NCI-H146 (cell line): ENCODE measurements around the gene SYTL1.
A peak's percentile ranks its signal among the peaks of the same experiment; 100 is the strongest.
"Not testable (repeated sequence)": the region's sequence is repeated elsewhere in the genome, so short reads cannot be mapped to it uniquely, and the experiment has no call there.

ENCODE experiments used
- DNase-seq: peaks from one replicate; lab custom pipeline; 2025; lab: John Stamatoyannopoulos, UW

SYTL1 gene

GRCh38 chr1:27384797-27385196, 43.0 kb downstream of the SYTL1 start:
- DNase-seq = not testable (repeated sequence)

DNA sequence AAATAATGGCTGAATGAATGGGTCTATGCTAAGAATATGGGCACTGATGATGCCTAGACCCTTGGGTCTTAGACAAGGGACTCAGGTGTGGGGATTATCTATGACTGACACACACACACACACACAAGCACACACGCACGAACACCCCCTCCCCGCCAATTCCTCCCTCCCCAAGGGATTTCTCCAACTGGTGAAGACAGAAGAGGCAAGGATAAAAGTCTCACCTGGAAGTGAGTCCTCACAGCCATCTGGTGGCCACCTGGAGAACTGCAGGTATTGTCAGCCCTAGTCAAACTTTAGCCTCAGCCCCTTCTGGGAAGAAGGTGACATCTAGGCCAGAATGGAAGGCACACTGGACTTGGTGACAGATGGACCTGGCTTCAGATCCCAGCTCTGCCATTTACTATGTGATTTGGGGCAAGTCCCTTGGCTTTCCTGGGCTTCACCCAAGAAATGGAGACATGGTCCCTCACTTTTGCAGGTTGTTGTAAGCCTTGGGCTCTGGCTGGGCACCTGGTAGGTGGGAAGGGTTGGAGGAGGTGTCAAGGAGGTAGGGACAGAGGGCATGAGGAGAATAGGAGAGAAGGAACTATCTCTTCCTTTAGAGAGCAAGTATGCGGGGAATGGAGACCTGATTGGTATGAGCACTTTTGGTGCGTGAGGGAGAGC, 46.6 kb downstream of the SYTL1 start:
- peak; percentile 49 for DNase-seq

- DNase-seq = peak; percentile 44
Measured at GRCh38 chr1:27391511-27392095, 49.8 kb downstream of the SYTL1 start.

- peak; percentile 84 for DNase-seq
Measured at GRCh38 chr1:27392096-27392777, 50.4 kb downstream of the SYTL1 start, which contains the start of gene GPR3. Gene GPR3 (plus strand): TSS chr1:27392622. CDS start chr1:27393799, 1,177 bp downstream.

- peak; percentile 37 for DNase-seq
Measured at GRCh38 chr1:27392778-27393635, 51.2 kb downstream of the SYTL1 start.

DNA sequence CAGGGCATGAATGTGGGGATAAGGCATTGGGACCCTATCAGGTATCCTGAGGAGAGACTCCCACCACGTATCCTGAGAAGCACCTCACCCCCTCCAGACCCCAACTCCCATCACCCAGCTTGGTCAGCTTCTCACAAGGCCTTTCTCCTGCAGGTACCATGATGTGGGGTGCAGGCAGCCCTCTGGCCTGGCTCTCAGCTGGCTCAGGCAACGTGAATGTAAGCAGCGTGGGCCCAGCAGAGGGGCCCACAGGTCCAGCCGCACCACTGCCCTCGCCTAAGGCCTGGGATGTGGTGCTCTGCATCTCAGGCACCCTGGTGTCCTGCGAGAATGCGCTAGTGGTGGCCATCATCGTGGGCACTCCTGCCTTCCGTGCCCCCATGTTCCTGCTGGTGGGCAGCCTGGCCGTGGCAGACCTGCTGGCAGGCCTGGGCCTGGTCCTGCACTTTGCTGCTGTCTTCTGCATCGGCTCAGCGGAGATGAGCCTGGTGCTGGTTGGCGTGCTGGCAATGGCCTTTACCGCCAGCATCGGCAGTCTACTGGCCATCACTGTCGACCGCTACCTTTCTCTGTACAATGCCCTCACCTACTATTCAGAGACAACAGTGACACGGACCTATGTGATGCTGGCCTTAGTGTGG, 51.9 kb downstream of the SYTL1 start:
- DNase-seq = no peak

GRCh38 chr1:27394282-27394658, 52.4 kb downstream of the SYTL1 start:
- no peak for DNase-seq

- DNase-seq = no peak
Measured at GRCh38 chr1:27394925-27395324, 53.1 kb downstream of the SYTL1 start.

GRCh38 chr1:27395441-27396195, 53.8 kb downstream of the SYTL1 start:
- DNase-seq = peak; percentile 53

- DNase-seq = no peak
Measured at GRCh38 chr1:27397110-27397509, 55.3 kb downstream of the SYTL1 start.

- DNase-seq = no peak
Measured at GRCh38 chr1:27397749-27398148, 55.9 kb downstream of the SYTL1 start.

- no peak for DNase-seq
Measured at GRCh38 chr1:27398405-27399149, 56.8 kb downstream of the SYTL1 start.

DNA sequence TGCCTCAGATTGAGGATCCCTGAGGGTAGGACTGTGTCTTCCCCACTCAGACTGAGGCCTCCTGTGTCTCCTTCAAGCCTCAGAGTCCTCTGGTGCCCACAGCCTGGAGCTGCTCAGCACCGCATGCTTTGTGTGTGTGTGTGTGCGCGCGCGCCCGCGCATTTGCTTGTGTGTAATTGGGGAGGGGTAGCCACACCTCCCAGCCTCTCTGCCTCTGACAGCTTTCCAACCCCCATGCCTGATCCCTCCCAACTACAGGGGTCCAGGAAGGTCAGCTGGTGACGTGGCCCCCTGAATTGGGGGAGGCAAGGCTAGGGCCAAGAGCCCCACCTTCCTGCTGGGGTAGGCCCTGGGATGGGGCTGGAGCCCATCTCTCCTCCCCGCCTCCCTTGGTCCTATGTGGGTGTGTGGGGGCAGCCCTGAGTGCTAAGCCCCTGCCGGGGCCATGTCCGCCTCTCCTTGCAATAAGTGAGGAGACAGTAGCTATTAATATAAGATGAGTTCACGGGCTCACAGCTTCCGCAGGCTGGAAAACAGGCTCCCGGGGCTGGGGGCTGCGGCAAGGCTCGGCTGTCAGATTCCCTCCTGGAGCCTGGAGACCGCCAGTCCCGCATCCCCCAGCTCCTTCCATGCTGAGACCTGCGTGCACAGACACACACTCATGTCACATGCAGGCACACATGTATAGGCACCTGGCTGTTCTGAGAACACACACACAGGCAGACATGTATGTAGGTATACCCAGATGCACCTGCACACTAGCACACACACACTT, 57.6 kb downstream of the SYTL1 start:
- DNase-seq = peak; percentile 6

- DNase-seq = no peak
Measured at GRCh38 chr1:27400082-27400962, 58.5 kb downstream of the SYTL1 start.

DNA sequence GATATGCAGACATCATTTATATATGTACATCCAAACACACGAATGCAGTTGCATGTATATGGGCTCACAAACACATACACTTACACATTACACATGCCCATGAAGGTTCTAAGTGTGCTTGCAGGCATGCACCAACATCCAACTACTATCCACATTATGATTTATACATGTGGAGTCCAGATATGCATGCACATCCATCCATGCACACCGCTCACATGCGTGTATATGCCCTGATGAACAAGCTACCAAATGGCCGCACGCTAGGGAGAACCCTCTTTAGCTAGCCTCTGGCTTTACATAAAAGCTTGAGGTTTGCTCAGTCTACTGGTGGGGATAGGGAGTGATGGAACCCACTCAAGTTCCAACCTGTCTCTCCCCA, 59.1 kb downstream of the SYTL1 start:
- no peak for DNase-seq

GRCh38 chr1:27402349-27402754, 60.5 kb downstream of the SYTL1 start:
- DNase-seq = no peak

DNA sequence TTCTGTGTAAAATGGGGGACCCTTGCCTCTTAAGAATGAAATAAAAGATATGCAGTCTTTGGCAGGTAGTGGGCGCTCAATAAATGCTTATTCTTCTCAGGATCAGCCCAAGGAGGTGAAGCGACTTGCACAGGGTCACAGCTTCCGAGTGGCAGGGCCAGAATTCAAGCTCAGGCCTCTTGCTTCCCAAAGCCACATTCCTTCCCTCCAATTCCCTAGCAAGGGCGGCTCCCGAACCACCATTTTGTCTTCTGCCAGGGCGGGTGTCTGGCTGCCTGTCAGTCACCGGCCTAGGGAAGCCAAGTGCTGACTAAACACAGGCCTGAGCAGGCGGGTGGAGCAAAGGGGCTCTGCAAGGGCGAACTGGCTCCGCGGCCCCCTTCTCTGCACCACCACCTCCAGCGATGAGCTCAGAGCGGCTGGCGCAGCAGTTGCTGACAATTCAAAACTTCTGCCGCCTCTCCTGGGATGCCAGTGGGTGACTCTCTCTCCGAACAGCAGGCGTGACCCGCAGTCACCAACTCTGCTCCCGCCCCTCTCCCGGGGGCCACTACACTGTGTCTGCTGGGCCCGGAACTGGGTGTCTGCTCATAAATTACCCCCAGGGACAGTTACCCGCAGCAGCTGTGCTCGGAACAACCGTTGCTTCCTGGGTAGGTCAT, 61.4 kb downstream of the SYTL1 start:
- DNase-seq = no peak
